MCF 10A (cell line): ENCODE results near the gene TXLNG. TPM values are rescaled to one million over a fixed set of nuclear protein-coding genes. Genes with fewer than 3 reads are reported as not detected.
A peak's percentile ranks its signal among the peaks of the same experiment; 100 is the strongest.

Source experiments
- BruUV-seq: library from RNA; stranded (reverse); fragments of 400-500 nt; replicated peaks from 2 replicates; lab custom pipeline; 2021; lab: Mats Ljungman, UMichigan
- CTCF ChIA-PET: fragments of 300-600 bp; sonication (Branson Sonifier 250); formaldehyde crosslinking; extraction: SDS; loops from one replicate; lab custom pipeline; 2021; ENCODE audit warnings: antibody characterized with exemption, inconsistent platforms; lab: Yijun Ruan, JAX
- POLR2A ChIA-PET: fragments of 300-600, 350-650 bp; sonication (Branson Sonifier 250); formaldehyde crosslinking; extraction: SDS; loops from one replicate; lab custom pipeline; 2020; ENCODE audit warnings: antibody characterized with exemption, inconsistent platforms; lab: Yijun Ruan, JAX
- DNase-seq: peaks from one replicate; pipeline ENCODE4 v3.0.0-alpha.2; 2018; ENCODE audit not compliant: unreplicated experiment
- H3K27ac Mint-ChIP-seq: one replicate; pipeline ENCODE4 v1.8.0; 2022; ENCODE audit warnings: mild to moderate bottlenecking, low read depth, mixed read lengths; ENCODE audit not compliant: unreplicated experiment
- H3K27me3 Mint-ChIP-seq: one replicate; pipeline ENCODE4 v1.8.0; 2022; ENCODE audit warnings: mixed read lengths; ENCODE audit not compliant: insufficient read depth, unreplicated experiment
- H3K36me3 Mint-ChIP-seq: one replicate; pipeline ENCODE4 v1.8.0; 2022; ENCODE audit warnings: mild to moderate bottlenecking, moderate library complexity, mixed read lengths; ENCODE audit not compliant: insufficient read depth, unreplicated experiment
- H3K4me1 Mint-ChIP-seq: one replicate; pipeline ENCODE4 v1.8.0; 2022; ENCODE audit warnings: mixed read lengths; ENCODE audit not compliant: insufficient read depth, unreplicated experiment
- H3K4me3 Mint-ChIP-seq: one replicate; pipeline ENCODE4 v1.8.0; 2022; ENCODE audit warnings: mild to moderate bottlenecking, moderate library complexity, mixed read lengths; ENCODE audit not compliant: unreplicated experiment
- H3K9me3 Mint-ChIP-seq: one replicate; pipeline ENCODE4 v1.8.0; 2022; ENCODE audit warnings: mixed read lengths; ENCODE audit not compliant: unreplicated experiment
- intact Hi-C: fragments of 100-400 bp; cut with micrococcal nuclease; formaldehyde crosslinking; loops from 2 replicates; pipeline ENCODE4 v1.14.1; 2022
- total RNA-seq: library from RNA; stranded (reverse); gene quantifications from 2 replicates; pipeline ENCODE4 v1.2.3, GENCODE V29; 2022
- TF ChIP-seq, protein P1 (sequence below): fragments of 200-600 bp; IDR thresholded peaks from one replicate; pipeline ENCODE4 v1.8.0; 2022; ENCODE audit warnings: antibody characterized with exemption, mild to moderate bottlenecking; ENCODE audit not compliant: unreplicated experiment

TXLNG gene
- total RNA-seq, 1 experiment from 2014 or later = 43.2 TPM

DNA sequence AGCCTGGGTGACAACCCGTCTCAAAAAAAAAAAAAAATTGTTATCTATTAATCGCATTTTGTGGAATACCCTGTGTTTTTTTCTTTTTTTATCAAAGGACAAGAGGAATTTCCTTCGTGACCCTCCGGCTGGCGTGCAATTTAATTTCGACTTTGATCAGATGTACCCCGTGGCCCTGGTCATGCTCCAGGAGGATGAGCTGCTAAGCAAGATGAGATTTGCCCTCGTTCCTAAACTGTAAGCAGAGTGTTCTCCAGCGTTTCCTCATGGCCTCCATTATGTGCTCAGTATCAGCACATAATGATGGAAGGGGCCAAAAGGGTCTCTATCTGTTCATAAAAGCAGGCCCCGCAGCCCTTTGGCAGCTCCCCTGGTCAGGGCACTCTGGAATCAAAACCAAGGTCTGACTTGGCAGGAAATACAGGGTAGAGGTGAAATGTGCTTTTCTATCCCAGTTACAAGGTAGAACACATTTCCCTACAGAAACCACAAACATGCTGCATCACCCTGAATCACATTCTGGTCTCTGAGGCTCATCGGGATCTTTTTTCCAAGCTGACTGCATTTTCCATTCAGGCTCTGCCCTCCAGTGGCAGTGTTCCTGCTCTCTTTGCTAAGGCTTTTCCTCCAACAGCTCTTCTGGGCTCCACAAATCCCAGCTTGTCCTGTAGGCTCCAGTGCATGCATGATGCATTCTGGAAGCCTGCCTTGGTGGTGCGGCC is 42.5 kb upstream of the TXLNG start:
- Mint-ChIP-seq H3K4me3 (no peak overlapping the region), H3K36me3 (peaks cover 72% of the 10 kb centered on the region), H3K4me1 (no peaks in the 10 kb centered on the region), H3K9me3 (no peaks in the 10 kb centered on the region), H3K27ac (no peak overlapping the region), H3K27me3 (no peaks in the 10 kb centered on the region)
- POLR2A ChIA-PET = no interaction called here
- intact Hi-C loops = no loop called here
- DNase-seq = peak; percentile 27
- no TSS peak for BruUV-seq
- TF ChIP-seq, protein P1, sequence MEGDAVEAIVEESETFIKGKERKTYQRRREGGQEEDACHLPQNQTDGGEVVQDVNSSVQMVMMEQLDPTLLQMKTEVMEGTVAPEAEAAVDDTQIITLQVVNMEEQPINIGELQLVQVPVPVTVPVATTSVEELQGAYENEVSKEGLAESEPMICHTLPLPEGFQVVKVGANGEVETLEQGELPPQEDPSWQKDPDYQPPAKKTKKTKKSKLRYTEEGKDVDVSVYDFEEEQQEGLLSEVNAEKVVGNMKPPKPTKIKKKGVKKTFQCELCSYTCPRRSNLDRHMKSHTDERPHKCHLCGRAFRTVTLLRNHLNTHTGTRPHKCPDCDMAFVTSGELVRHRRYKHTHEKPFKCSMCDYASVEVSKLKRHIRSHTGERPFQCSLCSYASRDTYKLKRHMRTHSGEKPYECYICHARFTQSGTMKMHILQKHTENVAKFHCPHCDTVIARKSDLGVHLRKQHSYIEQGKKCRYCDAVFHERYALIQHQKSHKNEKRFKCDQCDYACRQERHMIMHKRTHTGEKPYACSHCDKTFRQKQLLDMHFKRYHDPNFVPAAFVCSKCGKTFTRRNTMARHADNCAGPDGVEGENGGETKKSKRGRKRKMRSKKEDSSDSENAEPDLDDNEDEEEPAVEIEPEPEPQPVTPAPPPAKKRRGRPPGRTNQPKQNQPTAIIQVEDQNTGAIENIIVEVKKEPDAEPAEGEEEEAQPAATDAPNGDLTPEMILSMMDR = no peak
- CTCF ChIA-PET = interaction anchor here (0.6 to 0.7 kb wide), 2 partner anchors 13 to 457 kb away, joined by 3 read pairs; no protein-coding TSS in a partner anchor

DNA sequence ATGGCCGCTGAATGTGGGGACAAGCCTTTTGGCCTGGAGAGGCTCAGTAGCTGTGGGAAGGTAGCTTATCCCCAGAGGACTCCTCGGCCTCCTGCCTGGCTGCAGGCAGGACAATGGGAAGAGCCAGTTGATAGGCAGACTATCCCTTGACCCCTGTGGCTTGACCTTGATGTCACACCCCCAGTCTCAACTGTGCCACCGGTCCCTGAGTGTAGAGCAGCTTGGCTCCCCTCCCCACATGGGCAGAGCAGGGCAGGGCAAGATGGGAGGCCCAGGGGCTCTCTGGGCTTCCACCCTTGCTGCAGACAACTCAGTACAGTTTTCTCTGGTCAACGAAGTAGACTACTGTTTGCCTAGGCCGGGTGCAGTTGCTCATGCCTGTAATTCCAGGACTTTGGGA is 41.2 kb upstream of the TXLNG start:
- H3K36me3 Mint-ChIP-seq = peaks cover 84% of the 10 kb centered on the region
- H3K27ac Mint-ChIP-seq = peak overlapping the region; percentile 8
- no peaks in the 10 kb centered on the region for H3K4me1 Mint-ChIP-seq
- H3K4me3 Mint-ChIP-seq = no peak overlapping the region
- no peaks in the 10 kb centered on the region for H3K27me3 Mint-ChIP-seq
- no TSS peak for BruUV-seq
- no peak for DNase-seq
- ChIA-PET CTCF (interaction anchor here (0.6 kb wide), 1 partner anchor 1062 kb away, joined by 6 read pairs; no protein-coding TSS in a partner anchor), POLR2A (no interaction called here)
- TF ChIP-seq, protein P1 = no peak
- H3K9me3 Mint-ChIP-seq = no peaks in the 10 kb centered on the region
- intact Hi-C loops = no loop called here

DNA sequence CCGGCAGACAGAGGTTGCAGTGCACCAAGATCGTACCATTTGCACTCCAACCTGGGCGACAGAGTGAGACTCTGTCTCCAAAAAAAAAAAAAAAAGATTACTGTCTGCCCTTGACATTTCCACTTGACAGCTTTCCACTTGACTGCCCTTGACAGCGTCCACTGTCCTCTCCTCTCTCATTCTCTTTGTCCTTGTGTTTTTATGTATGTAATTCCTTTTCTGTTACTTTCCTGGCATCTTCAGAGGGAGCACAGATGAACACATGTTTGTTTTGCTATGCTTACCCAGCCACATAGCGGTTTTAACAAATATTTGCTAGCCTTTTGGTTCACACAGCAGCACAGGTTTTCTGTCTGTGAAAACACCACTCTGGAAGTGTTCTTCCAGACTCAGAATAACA is 40.6 kb upstream of the TXLNG start:
- DNase-seq = no peak
- Mint-ChIP-seq H3K4me3 (no peak overlapping the region), H3K27me3 (no peaks in the 10 kb centered on the region), H3K27ac (peak overlapping the region; percentile 8), H3K36me3 (peaks cover 85% of the 10 kb centered on the region), H3K4me1 (no peaks in the 10 kb centered on the region), H3K9me3 (no peaks in the 10 kb centered on the region)
- ChIA-PET CTCF (interaction anchor here (0.6 kb wide), 1 partner anchor 1062 kb away, joined by 6 read pairs; no protein-coding TSS in a partner anchor), POLR2A (interaction anchor here (1.0 kb wide), 1 partner anchor 10 kb away, joined by 6 read pairs; no protein-coding TSS in a partner anchor)
- TF ChIP-seq, protein P1 = no peak
- BruUV-seq = no TSS peak
- intact Hi-C loops = no loop called here

DNA sequence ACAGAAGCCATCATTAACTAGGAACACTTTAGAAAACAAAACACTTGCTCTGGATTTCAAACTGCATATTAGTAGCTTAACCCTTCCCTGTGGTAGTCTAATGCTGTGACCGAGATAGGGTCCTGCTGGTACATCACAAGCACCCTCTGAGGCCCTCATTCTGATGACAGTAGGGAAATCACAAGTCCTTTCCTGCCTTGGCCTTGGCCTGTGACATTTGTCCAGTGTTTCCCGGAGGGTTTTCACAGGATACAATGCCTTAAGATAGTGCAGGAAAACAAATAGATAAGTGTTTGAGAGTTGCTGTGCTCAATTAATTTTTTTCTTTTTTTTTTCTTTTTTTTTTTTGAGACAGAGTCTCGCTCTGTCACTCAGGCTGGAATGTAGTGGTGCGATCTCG is 37.8 kb upstream of the TXLNG start:
- Mint-ChIP-seq H3K27ac (no peak overlapping the region), H3K4me3 (no peak overlapping the region), H3K36me3 (peaks cover 83% of the 10 kb centered on the region), H3K9me3 (no peaks in the 10 kb centered on the region), H3K4me1 (no peaks in the 10 kb centered on the region), H3K27me3 (no peaks in the 10 kb centered on the region)
- ChIA-PET CTCF (no interaction called here), POLR2A (no interaction called here)
- DNase-seq = no peak
- BruUV-seq = no TSS peak
- TF ChIP-seq, protein P1 = no peak
- intact Hi-C loops = no loop called here
